ENCODE measurements around the gene MARCHF6. TPM values are rescaled to one million over a fixed set of nuclear protein-coding genes. Genes with fewer than 3 reads are reported as not detected.
"Not testable (repeated sequence)": the region's sequence is repeated elsewhere in the genome, so short reads cannot be mapped to it uniquely, and the experiment has no call there.

MARCHF6 gene
- total and polyA plus RNA-seq, 2 experiments from 2014 or later: 70.8 to 77.5 TPM

- no peak for TF ChIP-seq EZH2 (IDR thresholded peaks at IDR 0.05; ENCODE audit: low read depth, unreplicated experiment)
- TF ChIP-seq ZNF462 (CRISPR knock-in tag; IDR thresholded peaks at IDR 0.05): no peak
- TF ChIP-seq NANOG (IDR thresholded peaks at IDR 0.05; ENCODE audit: borderline replicate concordance): no peak
These were observed 20.8 kb downstream of the MARCHF6 start (continued) for GRCh38 chr5:10374046-10375022.

DNA sequence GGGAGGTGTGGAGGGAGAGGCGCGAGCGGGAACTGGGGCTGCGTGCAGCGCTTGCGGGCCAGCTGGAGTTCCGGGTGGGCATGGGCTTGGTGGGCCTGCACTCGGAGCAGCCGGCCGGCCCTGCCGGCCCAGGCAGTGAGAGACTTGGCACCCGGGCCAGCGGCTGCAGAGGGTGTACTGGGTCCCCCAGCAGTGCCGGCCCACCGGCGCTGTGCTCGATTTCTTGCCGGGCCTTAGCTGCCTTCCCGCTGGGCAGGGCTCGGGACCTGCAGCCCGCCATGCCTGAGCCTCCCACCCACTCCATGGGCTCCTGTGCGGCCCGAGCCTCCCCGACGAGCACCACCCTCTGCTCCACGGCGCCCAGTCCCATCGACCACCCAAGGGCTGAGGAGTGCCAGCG, 21.7 kb downstream of the MARCHF6 start:
- H3K27me3 Mint-ChIP-seq (ENCODE audit: insufficient read depth, low read depth, poor library complexity); H3K9me3 Mint-ChIP-seq; DNase-seq (ENCODE audit: low spot score); H3K4me2 ChIP-seq; H3K27me3 ChIP-seq (ENCODE audit: insufficient read depth); H3K27ac Mint-ChIP-seq; H3F3A ChIP-seq (replicated peaks; ENCODE audit: low read depth); H3K36me3 ChIP-seq (ENCODE audit: insufficient read depth); H2AFZ ChIP-seq; H3K27ac ChIP-seq (ENCODE audit: low read depth); ATAC-seq; H3K4me3 ChIP-seq; H3K4me3 Mint-ChIP-seq; H3K9me2 ChIP-seq (ENCODE audit: insufficient read depth); H4K20me1 ChIP-seq (replicated peaks; ENCODE audit: insufficient read depth): not testable (repeated sequence)
- Histone ChIP-seq H3K4me1 (ENCODE audit: insufficient read depth) (peaks cover 12% of the 10 kb centered on the region; the same call in 1 of the 2 replicates), H3K79me2 (replicated peaks; ENCODE audit: insufficient read depth) (peaks cover 84% of the 10 kb centered on the region)
- peaks cover 36% of the 10 kb centered on the region for H3K36me3 Mint-ChIP-seq (ENCODE audit: low read depth)
- peaks cover 25% of the 10 kb centered on the region for H3K4me1 Mint-ChIP-seq

Data from GM23338 (cell line).